ENCODE measurements around the gene CNST.

DNA sequence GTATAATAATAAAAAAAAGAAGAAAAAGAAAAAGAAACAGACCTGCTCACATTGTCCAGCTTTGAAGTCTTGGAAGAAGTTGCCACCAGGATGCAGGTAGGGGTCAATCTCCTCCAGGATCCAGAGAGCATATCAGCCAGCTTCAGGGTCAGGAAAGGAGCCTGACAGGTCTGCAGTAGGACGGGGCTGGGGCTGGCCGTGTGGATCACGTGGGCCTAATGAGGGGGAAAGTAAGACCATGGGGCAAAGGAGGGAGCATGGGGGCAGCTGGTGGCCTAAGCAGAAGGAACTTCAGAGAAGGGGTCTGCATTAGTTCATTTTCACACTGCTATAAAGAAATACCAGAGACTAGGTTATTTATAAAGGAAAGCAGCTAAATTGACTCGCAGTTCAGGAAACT, 39.9 kb upstream of the CNST start:
- TF ChIP-seq, protein P1, sequence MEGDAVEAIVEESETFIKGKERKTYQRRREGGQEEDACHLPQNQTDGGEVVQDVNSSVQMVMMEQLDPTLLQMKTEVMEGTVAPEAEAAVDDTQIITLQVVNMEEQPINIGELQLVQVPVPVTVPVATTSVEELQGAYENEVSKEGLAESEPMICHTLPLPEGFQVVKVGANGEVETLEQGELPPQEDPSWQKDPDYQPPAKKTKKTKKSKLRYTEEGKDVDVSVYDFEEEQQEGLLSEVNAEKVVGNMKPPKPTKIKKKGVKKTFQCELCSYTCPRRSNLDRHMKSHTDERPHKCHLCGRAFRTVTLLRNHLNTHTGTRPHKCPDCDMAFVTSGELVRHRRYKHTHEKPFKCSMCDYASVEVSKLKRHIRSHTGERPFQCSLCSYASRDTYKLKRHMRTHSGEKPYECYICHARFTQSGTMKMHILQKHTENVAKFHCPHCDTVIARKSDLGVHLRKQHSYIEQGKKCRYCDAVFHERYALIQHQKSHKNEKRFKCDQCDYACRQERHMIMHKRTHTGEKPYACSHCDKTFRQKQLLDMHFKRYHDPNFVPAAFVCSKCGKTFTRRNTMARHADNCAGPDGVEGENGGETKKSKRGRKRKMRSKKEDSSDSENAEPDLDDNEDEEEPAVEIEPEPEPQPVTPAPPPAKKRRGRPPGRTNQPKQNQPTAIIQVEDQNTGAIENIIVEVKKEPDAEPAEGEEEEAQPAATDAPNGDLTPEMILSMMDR (conservative IDR thresholded peaks at IDR 0.05), result no peak
- no peak for TF ChIP-seq EZH2 (IDR thresholded peaks at IDR 0.05; ENCODE audit: low read depth)

Data from PC-9 (cell line).